Spinal cord (tissue), 10 donors: ENCODE data around the gene PHF2. TPM values are rescaled to one million over a fixed set of nuclear protein-coding genes. Genes with fewer than 3 reads are reported as not detected.

Source experiments
- DNase-seq, 6 donors: peaks; one replicate each; pipeline versions ENCODE4 v3.0.0 to v3.0.0-alpha.2; 2013 to 2015; ENCODE audit warnings: low spot score in 6 of 6, low read depth in 4 of 6
- H3K27ac ChIP-seq: one replicate; pipeline ENCODE4 v1.5.1; 2013; ENCODE audit warnings: low read depth, low read length, control low read depth
- H3K27me3 ChIP-seq: one replicate; pipeline ENCODE4 v1.6.1; 2013; ENCODE audit warnings: low read length; ENCODE audit not compliant: control insufficient read depth, insufficient read depth
- H3K36me3 ChIP-seq: one replicate; pipeline ENCODE4 v1.6.1; 2013; ENCODE audit warnings: low read length; ENCODE audit not compliant: control insufficient read depth, insufficient read depth
- H3K4me1 ChIP-seq: one replicate; pipeline ENCODE4 v1.6.1; 2013; ENCODE audit warnings: low read length; ENCODE audit not compliant: control insufficient read depth, insufficient read depth
- H3K4me3 ChIP-seq: one replicate; pipeline ENCODE4 v1.5.1; 2013; ENCODE audit warnings: low read depth, low read length, control low read depth
- H3K9me3 ChIP-seq: one replicate; pipeline ENCODE4 v1.6.1; 2013; ENCODE audit warnings: low read length; ENCODE audit not compliant: control insufficient read depth, insufficient read depth
- WGBS: methylation state at CpG from one replicate; pipeline ENCODE4 v1.1.5; 2013; ENCODE audit warnings: missing lambda C conversion rate; ENCODE audit not compliant: insufficient coverage; 5-methylcytosine and 5-hydroxymethylcytosine counted together
- polyA plus RNA-seq, 2 donors: library from polyadenylated mRNA; unstranded; fragments of 120-200 nt; gene quantifications; one replicate each; pipeline ENCODE4 v1.2.1, GENCODE V29; 2013; ENCODE audit not compliant: insufficient read length in 2 of 2
- total RNA-seq, 2 donors: library from RNA; depleted of rRNA in 1 of 2; stranded (reverse); fragments of 120-200 nt in 1 of 2; fragments of >200 nt in 1 of 2; gene quantifications; one replicate each; pipeline versions ENCODE4 v1.2.3 to v1.2.4, GENCODE V29; 2013 to 2014
- donor health status: healthy.

The PHF2 gene
- total and polyA plus RNA-seq, 4 donors: 23.3 to 61.1 (median 43.4) TPM

DNA sequence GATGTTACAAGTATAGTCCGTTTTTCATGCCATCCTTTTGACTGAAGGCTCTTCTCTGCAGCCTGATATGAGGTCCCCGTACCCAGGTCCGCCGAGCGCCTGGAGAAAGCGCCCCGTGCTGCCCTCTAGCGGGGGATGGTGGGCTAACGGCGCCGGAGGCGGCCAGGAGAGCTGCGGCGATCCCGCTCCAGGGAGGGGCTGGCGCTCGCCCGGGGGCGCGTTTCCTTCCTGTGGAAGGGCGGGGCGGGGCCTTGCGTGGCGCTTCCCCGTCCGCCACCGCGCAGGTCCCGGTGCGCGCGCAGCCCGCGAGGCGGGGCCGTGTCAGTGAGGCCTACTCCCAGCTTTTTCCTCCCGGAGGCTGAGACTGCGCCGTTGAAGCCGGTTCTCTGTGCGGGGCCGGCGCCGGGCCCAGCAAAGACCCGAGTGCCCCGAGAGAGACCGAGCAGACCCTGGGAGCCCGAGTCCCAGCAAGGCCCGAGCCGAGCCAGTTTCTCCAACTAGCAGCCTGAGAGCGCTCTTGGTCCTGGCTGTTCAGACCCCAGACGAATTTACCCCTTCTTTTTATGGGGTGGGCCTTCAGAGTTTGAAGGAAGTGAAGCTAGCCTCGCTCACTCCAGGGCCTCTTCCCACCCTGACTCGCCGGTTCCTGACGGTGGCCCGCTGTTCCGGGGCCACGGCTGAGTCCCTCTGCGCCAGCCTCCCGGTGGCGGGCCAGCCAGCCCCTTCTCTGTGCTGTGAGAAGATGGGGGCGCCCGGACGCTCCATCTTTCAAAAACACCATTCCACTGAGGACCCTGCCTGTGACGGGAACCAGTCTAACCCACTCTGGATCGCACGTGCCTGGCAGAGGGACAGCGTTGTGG is 9.7 kb upstream of the PHF2 start:
- Histone ChIP-seq H3K4me1 (peaks cover 12% of the 10 kb centered on the region), H3K9me3 (peaks cover 2% of the 10 kb centered on the region), H3K27ac (peak overlapping the region; percentile 96), H3K27me3 (no peaks in the 10 kb centered on the region), H3K4me3 (peak overlapping the region; percentile 75), H3K36me3 (peaks cover 18% of the 10 kb centered on the region)
- WGBS: under 1% methylated on average over 68 of the region's 69 CpGs
- DNase-seq: peak; percentile 91 to 99 (median 95)

DNA sequence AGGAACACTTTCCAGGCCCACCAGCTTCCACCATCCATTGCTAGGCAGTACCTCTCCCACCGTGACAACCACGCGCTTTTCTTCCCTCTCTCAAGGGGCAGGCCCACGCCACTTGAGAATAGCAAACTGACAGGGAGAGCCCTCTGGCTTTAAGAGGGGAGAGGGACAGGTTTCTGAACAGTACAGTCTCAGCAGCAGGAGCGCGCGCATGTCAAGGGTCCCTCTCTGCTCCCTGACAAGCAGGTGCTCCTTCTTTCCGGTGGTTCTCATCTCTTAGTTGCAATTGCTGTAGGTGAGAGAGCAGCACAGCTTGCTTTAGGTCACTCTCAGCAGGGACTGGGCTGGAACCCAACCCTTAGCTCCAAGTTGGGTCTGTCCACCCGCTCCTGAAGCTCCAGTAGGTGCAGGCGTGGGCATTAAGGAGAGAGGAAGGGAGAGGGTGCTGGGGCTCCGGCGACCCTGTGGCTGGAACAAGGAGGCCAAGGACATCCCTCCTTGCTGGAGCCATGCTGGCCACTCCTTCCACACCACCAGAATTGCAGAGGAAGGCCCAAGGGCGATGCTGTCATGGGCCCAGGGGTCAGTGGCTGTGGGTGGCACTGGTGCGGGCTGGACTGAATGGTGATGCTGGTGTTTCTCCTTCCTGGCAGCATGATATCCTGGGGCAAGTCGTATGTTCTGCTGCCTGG is 9.0 kb upstream of the PHF2 start:
- 75% methylated on average over 8 of the region's 15 CpGs for WGBS
- Histone ChIP-seq H3K4me1 (peaks cover 12% of the 10 kb centered on the region), H3K27ac (peak overlapping the region; percentile 96), H3K27me3 (no peaks in the 10 kb centered on the region), H3K36me3 (peaks cover 14% of the 10 kb centered on the region), H3K9me3 (peaks cover 2% of the 10 kb centered on the region), H3K4me3 (peak overlapping the region; percentile 75)
- peak in 1 of 6 donors; percentile 46 for DNase-seq

DNA sequence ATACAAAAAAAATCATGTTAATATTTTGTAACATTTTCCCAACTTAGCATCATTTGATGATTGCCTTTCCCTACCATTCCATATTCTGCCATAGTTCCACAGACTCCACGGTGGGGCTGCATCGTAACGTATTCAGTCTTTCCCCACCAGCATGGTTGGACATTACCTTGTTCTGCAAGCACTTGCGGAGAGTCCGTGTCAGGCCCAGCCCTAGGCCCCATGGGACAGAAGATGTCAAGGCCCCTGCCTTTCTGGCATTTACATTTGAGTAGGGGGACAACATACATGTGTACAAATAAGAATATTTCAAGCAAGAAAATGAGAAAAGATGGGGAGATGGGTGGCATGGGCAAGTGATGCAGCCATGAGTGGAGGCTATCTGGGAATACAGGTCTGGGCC is 8.2 kb upstream of the PHF2 start:
- Histone ChIP-seq H3K27ac (no peak overlapping the region), H3K27me3 (no peaks in the 10 kb centered on the region), H3K4me1 (peaks cover 12% of the 10 kb centered on the region)

DNA sequence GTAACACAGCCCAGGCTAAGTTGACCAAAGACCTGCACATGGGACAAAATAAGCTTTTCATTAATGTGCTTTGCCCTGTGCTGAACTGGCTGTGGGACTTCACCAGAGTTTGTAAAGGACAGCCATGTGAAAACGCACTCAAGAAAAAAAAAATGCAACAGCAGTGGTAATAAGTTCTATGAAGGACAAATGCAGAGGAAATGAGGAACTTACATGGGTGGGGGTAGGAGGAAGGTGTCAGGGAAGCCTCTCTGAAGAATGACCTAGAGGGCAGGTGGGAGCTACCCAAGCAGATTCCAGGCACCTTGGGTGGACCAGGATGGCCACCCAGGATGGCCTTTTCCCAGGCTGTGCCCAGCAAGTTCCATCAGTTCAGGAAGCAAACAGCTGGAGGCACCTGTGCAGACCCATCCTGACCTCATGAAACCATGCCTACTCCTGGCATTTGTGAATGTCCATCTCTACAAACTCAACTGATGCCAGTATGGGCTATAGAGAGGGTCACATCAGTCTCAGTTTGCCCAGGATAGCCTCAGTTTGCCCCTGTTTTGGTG is 6.7 kb upstream of the PHF2 start:
- H3K27ac ChIP-seq: no peak overlapping the region
- peaks cover 2% of the 10 kb centered on the region for H3K9me3 ChIP-seq
- H3K4me3 ChIP-seq: no peak overlapping the region
- no peaks in the 10 kb centered on the region for H3K27me3 ChIP-seq
- no peaks in the 10 kb centered on the region for H3K36me3 ChIP-seq
- no peak for DNase-seq
- 88% methylated on average over 1 of the region's 1 CpG for WGBS
- H3K4me1 ChIP-seq: peaks cover 20% of the 10 kb centered on the region

More for the DNA sequence above, 8.2 kb upstream of the PHF2 start:
- H3K36me3 ChIP-seq: peaks cover 6% of the 10 kb centered on the region
- peaks cover 2% of the 10 kb centered on the region for H3K9me3 ChIP-seq
- no peak for DNase-seq
- WGBS: 91% methylated on average over 3 of the region's 5 CpGs
- H3K4me3 ChIP-seq: no peak overlapping the region

DNA sequence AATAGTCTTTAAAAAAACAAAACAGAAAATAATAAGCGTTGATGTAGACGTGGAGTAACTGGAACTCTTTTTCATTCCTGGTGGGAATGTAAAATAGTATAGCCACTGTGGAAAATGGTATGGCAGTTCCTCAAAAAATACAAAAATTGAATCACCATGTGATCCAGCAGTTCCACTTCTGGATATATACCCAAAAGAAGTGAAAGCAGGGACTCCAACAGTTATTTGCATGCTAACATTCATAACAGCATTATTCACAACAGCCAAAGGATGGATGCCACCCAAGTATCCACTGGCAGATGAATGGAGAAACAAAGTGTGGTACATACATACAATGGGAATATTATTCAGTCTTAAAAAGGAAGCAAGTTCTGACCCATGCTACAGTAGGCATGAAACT is 4.2 kb upstream of the PHF2 start:
- no peak overlapping the region for H3K4me3 ChIP-seq
- H3K9me3 ChIP-seq: peaks cover 2% of the 10 kb centered on the region
- H3K4me1 ChIP-seq: peaks cover 26% of the 10 kb centered on the region
- H3K27ac ChIP-seq: no peak overlapping the region
- H3K36me3 ChIP-seq: no peaks in the 10 kb centered on the region
- no CpG with 5 or more reads among the region's 2 CpGs for WGBS
- H3K27me3 ChIP-seq: no peaks in the 10 kb centered on the region
- no peak for DNase-seq

DNA sequence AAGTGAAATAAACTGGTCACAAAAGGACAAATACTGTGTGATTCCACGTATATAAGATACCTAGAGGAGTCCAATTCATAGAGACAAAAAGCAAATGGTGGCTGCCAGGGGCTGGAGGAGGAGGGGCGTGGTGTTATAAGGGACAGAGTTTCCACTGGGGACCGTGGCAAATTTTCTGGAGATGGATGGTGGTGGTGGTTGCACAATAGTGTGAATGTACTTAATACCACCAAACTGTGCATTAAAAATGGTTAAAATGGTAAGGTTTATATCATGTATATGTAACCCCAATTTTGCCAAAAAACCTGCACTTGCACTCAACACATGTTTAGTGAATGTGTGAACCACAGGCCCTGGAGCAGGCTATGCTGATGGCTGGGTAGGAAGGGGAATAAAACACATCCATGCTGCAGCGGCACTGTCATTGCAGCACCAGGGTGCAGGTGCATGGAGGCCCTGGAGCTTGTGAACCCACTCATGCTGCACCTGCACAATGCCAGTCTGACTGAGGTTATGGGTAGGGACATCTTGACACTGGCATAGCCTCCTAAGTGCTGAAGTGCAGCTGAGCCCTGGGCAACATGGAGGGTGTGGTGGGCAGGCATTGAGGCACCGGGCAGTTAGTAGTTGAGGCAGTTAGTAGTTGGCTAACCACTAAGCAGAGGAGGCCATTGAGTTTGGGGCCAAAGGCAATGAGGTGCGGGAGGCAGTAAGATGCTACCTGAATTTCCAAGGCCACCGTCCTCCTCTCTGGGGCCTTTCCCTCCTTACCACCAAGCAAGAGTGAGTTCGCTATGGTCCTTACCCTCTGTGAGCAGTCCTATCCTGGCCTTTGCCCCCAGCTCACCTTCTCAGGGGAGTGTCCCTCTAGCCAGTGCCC is 3.5 kb upstream of the PHF2 start:
- Histone ChIP-seq H3K4me3 (no peak overlapping the region), H3K27ac (no peak overlapping the region), H3K9me3 (peaks cover 2% of the 10 kb centered on the region), H3K36me3 (no peaks in the 10 kb centered on the region), H3K4me1 (peaks cover 27% of the 10 kb centered on the region), H3K27me3 (no peaks in the 10 kb centered on the region)
- 90% methylated on average over 6 of the region's 8 CpGs for WGBS
- no peak for DNase-seq

DNA sequence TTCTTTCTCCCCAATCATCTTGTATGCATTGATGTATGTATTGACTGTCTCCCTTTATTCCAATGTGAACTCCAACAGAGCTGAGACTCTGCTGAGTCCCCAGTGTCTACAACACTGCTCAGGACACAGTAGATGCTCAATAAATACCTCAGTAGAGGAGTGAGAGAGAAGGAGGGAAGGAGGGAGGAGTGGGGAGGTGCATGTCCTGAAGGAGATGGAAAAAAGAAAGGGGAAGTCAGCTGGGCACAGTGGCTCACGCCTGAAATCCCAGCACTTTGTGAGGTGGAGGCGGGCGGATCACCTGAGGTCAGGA is 2.9 kb upstream of the PHF2 start:
- DNase-seq: no peak
- no peaks in the 10 kb centered on the region for H3K27me3 ChIP-seq

DNA sequence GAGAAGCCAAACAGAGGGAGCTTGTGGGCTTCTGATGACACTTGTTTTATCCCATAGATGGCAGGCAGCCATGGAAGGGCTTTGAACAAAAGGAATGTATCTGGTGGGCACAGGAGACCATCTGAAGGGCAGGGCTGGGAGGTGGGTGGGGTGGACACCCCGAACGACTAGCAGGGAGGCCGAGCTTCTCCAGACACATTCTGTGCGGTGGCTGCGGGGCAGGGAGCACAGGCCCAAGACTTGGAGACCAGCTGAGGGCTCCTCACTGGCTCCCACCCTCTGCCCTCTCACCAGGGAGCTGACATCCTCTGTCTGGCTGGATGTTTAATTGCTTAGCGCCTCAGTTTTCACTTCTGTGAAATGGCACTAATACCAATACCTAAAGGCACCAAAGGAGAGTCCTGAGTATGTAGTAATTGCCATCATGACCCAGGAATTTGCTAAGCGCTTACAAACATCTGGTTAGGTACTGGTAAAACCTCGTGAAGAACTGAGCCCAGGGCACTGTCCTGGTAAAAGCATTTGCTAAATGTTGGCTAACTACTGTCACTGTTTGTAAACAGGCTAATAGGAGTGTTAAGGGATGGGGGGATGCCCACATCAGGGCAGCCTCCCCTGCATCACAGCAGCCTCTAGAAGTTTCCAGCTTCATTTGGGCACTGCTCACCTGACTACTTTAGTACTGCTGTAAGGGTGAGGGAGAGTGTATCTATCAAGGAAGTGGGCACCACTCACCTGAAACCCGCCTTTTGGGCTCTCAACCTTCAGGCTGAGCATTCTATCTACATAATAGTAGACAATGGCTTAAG is 2.1 kb upstream of the PHF2 start:
- H3K4me1 ChIP-seq: peaks cover 34% of the 10 kb centered on the region
- no peak for DNase-seq
- H3K27ac ChIP-seq: no peak overlapping the region
- H3K27me3 ChIP-seq: no peaks in the 10 kb centered on the region
- no peak overlapping the region for H3K4me3 ChIP-seq
- 69% methylated on average over 7 of the region's 9 CpGs for whole genome bisulfite sequencing
- H3K9me3 ChIP-seq: peaks cover 2% of the 10 kb centered on the region
- no peaks in the 10 kb centered on the region for H3K36me3 ChIP-seq

More for the DNA sequence above, 2.9 kb upstream of the PHF2 start:
- 87% methylated on average over 3 of the region's 3 CpGs for WGBS
- Histone ChIP-seq H3K4me1 (peaks cover 32% of the 10 kb centered on the region), H3K4me3 (no peak overlapping the region), H3K27ac (no peak overlapping the region), H3K36me3 (no peaks in the 10 kb centered on the region), H3K9me3 (peaks cover 2% of the 10 kb centered on the region)
